Fibroblast of skin of right quadriceps (primary cell): ENCODE measurements around the gene DACH1.

Experiments
- DNase-seq: peaks from one replicate; pipeline ENCODE4 v3.0.0-alpha.2; 2013

Gene DACH1

DNA sequence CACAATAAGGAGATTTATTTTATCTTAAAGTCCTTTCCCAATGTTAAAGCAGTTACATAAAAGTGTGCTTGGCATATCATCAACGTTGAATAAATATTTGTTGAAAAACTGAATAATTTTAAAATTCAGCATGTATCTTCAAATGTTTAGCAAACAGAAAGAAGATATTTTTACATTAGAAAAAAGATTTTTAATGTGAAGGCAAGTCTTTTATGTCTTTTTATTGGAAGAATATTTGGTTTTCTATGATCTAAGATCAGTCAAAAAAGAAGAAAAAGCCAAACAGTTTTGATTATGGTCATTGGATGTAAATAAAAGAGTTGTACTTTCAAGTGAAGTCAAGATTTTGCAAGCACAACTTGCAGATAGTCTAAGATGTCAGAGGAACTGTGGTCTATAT lies 397.4 kb downstream of the DACH1 start:
- DNase-seq: no peak

DNA sequence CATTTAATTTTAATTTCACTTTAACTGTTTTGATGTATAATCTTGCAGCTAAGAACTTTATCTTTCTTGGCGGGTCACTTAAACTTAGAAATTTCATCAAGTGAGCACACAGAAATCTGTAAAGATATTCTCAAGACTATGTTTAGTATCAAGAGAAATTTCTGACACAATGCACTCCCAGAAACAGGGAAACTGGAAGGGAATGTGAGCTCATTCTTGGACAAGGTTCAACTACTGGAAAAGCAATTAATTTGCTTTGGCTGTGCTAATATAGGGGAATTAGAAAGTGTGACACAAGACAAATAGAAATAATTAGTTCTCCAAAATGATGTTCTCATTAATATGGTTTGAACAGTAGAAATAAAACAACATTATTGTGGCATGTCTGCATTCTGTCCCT lies 402.3 kb downstream of the DACH1 start:
- DNase-seq: no peak

- no peak for DNase-seq
Observed at GRCh38 chr13:71461892-71462291, 405.1 kb downstream of the DACH1 start.

DNA sequence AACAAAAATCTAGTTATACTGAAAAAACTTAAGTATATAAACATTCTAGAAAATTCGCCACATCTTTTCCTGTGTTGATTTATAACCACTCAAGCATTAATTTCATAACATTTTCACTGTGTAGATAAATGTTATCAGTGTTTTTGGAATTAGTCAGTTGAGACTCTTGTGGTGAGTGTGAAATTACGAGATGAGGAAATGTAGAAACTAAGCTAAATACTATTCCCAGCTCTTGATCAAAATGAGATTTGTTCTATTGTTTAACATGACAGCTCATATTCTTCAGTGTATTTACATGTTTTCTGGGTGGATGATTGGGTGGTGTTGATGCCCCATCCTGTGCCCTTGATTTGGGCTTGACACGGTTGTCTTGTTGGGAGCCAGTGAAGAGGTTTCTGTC lies 406.8 kb downstream of the DACH1 start:
- no peak for DNase-seq

GRCh38 chr13:71459708-71460107 lies 407.3 kb downstream of the DACH1 start:
- no peak for DNase-seq

DNA sequence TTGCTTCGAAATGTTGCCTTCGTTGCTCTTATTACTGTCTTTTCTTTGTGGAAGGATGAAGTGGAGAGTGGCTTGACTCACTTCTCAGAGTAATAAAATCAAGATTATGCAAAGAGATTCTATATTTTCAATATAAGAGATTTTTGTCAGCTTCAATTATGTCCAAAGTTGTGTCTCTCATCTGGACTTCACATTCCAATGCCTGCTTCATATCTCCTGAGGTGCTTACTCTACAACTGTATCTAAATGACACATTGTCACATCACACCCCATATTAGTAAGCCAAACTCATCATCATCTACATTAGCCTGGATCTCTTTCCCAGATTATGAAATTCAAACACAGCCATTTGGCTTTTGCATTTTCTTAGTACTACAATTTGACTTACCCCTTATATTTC lies 409.4 kb downstream of the DACH1 start:
- DNase-seq: no peak

- DNase-seq: no peak
Observed at GRCh38 chr13:71456136-71456535, 410.9 kb downstream of the DACH1 start.

GRCh38 chr13:71454509-71454908 lies 412.5 kb downstream of the DACH1 start:
- DNase-seq: no peak

GRCh38 chr13:71448080-71448630 lies 418.8 kb downstream of the DACH1 start:
- no peak for DNase-seq

DNA sequence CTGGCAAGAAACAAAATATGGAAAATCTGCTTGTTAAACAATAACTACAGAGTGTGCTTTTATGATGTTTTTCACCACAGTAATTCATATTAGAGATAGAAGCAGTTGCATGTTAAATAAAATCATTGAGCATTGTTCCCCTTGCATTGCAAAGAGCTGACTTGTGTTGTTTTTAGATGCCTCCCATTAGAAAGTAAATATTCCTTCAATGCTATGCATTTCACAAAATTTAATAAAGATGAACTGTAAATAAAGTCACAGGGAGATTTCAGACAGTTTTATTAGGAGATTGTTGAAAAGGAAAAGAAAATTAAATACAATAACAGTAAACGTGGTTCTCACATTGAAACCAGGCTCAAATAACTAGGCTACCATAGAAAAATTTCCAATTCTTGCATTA lies 429.3 kb downstream of the DACH1 start:
- DNase-seq: no peak

- DNase-seq: no peak
Observed at GRCh38 chr13:71430681-71431080, 436.3 kb downstream of the DACH1 start.

DNA sequence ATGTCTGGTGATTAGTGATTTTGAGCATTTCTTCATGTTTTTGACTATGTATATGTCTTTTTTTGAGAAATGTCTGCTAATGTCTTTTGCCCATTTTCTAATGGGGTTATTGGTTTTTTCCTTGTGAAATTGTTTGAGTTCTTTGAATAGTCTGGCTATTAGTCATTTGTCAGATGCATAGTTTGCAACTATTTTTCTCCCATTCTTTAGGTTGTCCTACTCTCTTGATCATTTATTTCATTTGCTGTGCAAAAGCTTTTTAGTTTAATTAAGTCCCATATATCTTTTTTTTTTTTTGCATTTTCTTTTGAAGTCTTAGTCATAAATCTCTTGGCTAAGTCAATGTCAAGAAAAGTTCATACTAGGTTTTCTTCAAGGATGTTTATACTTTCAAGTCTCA lies 449.8 kb downstream of the DACH1 start:
- DNase-seq: peak; percentile 26

- no peak for DNase-seq
Observed at GRCh38 chr13:71412231-71412630, 454.8 kb downstream of the DACH1 start.

DNA sequence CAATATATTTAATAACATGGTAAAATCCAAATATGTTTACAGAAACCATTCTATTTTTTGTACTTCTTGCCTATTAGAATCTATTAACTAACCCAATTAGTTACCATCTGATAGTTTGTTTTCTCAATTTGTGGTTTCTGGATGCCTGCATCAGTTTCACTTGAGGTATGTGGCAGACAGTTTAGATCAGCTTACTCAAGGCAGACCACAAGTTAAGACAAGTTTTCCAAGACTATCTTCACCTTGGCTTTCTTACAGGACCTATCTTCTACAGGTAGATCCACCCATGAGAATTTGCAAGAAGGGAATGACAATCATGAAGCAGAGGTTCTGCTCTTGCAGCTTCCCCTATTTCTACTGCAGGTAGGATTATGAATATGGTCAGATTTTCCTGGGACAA lies 458.6 kb downstream of the DACH1 start:
- no peak for DNase-seq

DNA sequence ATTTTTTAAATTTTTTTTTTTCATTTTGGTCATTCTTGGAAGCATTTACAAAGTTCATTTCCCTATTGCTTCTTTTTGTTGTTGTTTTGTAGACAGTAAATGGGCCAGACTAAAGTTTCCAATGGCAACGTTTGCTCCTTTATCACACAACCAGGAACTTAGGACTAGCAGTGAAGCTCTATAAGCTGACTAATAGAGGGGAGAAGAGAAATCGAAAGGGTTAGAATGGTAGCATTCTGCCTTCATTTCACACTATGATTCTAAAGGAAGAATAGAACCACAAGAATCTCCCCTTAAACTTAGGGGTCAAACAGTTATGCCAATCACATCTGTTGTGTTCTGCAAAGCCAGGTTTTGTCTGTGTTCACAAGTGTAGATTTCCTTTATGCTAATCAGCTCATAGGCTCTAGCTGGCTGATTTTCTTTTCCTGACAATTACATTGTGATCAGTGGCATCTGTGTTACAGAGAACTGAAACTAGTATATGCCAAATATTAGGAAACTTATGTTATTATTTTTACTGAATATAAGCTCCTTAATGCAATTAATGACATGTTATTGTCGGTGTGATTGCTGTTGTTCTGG lies 467.3 kb downstream of the DACH1 start:
- no peak for DNase-seq

- DNase-seq: no peak
Observed at GRCh38 chr13:71396149-71396548, 470.9 kb downstream of the DACH1 start.

- no peak for DNase-seq
Observed at GRCh38 chr13:71395053-71395452, 472.0 kb downstream of the DACH1 start.

GRCh38 chr13:71394176-71394575 lies 472.8 kb downstream of the DACH1 start:
- no peak for DNase-seq
